GM13977 (cell line): ENCODE data around the gene PPEF1.
A peak's percentile ranks its signal among the peaks of the same experiment; 100 is the strongest.
"Not testable (repeated sequence)": the region's sequence is repeated elsewhere in the genome, so short reads cannot be mapped to it uniquely, and the experiment has no call there.

Source experiments
- DNase-seq: peaks from one replicate; pipeline ENCODE4 v3.0.0; 2012; ENCODE audit warnings: low spot score
- CTCF ChIP-seq: IDR thresholded peaks from 2 replicates; pipeline ENCODE4 v1.5.1; 2012; ENCODE audit warnings: mild to moderate bottlenecking, control low read depth; ENCODE audit not compliant: insufficient read depth; ENCODE audit errors: extremely low read depth, missing control alignments
- in situ Hi-C: fragments of 300-500 bp; cut with MboI; formaldehyde crosslinking; loops from one replicate; pipeline ENCODE4 v1.12.0; 2022; ENCODE audit warnings: low sequenced_read_pairs, low pct_unique_long_range_greater_than_20kb, mixed read lengths, inconsistent platforms; ENCODE audit not compliant: unreplicated experiment

PPEF1 gene

GRCh38 chrX:18828832-18829404 is 121.5 kb downstream of the PPEF1 start:
- in situ Hi-C loops, result no loop called here
- DNase-seq, result no peak
- no peak for TF ChIP-seq CTCF

GRCh38 chrX:18833071-18833731 is 125.8 kb downstream of the PPEF1 start:
- in situ Hi-C loops, result no loop called here
- TF ChIP-seq CTCF, result no peak
- no peak for DNase-seq

- in situ Hi-C loops, result not testable (repeated sequence)
Observed at GRCh38 chrX:18847901-18848300, 140.5 kb downstream of the PPEF1 start.

GRCh38 chrX:18855919-18856644 is 148.6 kb downstream of the PPEF1 start:
- DNase-seq, result peak; percentile 76
- in situ Hi-C loops, result no loop called here

More at GRCh38 chrX:18847901-18848300, 140.5 kb downstream of the PPEF1 start:
- not testable (repeated sequence) for DNase-seq

GRCh38 chrX:18856645-18856997 is 149.2 kb downstream of the PPEF1 start:
- no peak for DNase-seq
- in situ Hi-C loops, result no loop called here
- TF ChIP-seq CTCF, result no peak

More at GRCh38 chrX:18855919-18856644, 148.6 kb downstream of the PPEF1 start:
- TF ChIP-seq CTCF, result no peak

GRCh38 chrX:18861511-18861910 is 154.1 kb downstream of the PPEF1 start:
- DNase-seq, result no peak
- no peak for TF ChIP-seq CTCF
- in situ Hi-C loops, result no loop called here

GRCh38 chrX:18864390-18864920 is 157.0 kb downstream of the PPEF1 start:
- in situ Hi-C loops, result no loop called here
- TF ChIP-seq CTCF, result no peak
- no peak for DNase-seq
